ENCODE results near the gene RB1.

- TF ChIP-seq EP300 (IDR thresholded peaks at IDR 0.05) (no peak), POLR2A (IDR thresholded peaks at IDR 0.05) (no peak), CTCF (IDR thresholded peaks at IDR 0.05) (no peak)
Measured at GRCh38 chr13:48264058-48264457, 39.5 kb upstream of the RB1 start.
